HCT116 (cell line): ENCODE measurements around the gene ANO6.

ENCODE experiments used
- CEBPB ChIP-seq: IDR thresholded peaks from 2 replicates; pipeline ENCODE4 v1.6.1; 2012; ENCODE audit warnings: low read depth
- EGR1 ChIP-seq: IDR thresholded peaks from 2 replicates; pipeline ENCODE4 v1.6.1; 2012; ENCODE audit warnings: low read depth
- EZH2 ChIP-seq: fragments of 200-600 bp; sonication (generic); IDR thresholded peaks from 2 replicates; pipeline ENCODE4 v1.6.1; 2017; ENCODE audit warnings: antibody characterized with exemption, mixed run types
- EZH2phosphoT487 ChIP-seq: fragments of 200-600 bp; IDR thresholded peaks from 2 replicates; pipeline ENCODE4 v1.6.1; 2018; ENCODE audit warnings: antibody characterized with exemption, borderline replicate concordance
- POLR2A ChIP-seq: IDR thresholded peaks from 2 replicates; pipeline ENCODE4 v1.7.0; 2011; ENCODE audit warnings: borderline replicate concordance; ENCODE audit not compliant: insufficient read depth, insufficient read length; ENCODE audit errors: extremely low read depth
- POLR2AphosphoS5 ChIP-seq: IDR thresholded peaks from 2 replicates; pipeline ENCODE4 v1.6.1; 2011; ENCODE audit warnings: mild to moderate bottlenecking, low read depth, low read length, moderate library complexity
- RAD21 ChIP-seq: IDR thresholded peaks from 2 replicates; pipeline ENCODE4 v1.6.1; 2012; ENCODE audit warnings: low read depth, mild to moderate bottlenecking
- SIN3A ChIP-seq: IDR thresholded peaks from 2 replicates; pipeline ENCODE4 v1.6.1; 2012; ENCODE audit warnings: low read depth
- TCF7L2 ChIP-seq: IDR thresholded peaks from 2 replicates; pipeline ENCODE4 v1.7.0; 2011; ENCODE audit warnings: borderline replicate concordance, inconsistent platforms; ENCODE audit not compliant: insufficient read depth, insufficient read length; ENCODE audit errors: extremely low read depth
- YY1 ChIP-seq: IDR thresholded peaks from 2 replicates; pipeline ENCODE4 v1.6.1; 2011; ENCODE audit warnings: low read length, low read depth, moderate library complexity, mild to moderate bottlenecking; ENCODE audit not compliant: insufficient replicate concordance; ENCODE audit errors: extremely low read depth
- ZNF274 ChIP-seq: fragments of 200-500 bp; sonication (Bioruptor generic); IDR thresholded peaks from 2 replicates; pipeline ENCODE4 v1.6.1; 2014; ENCODE audit warnings: mild to moderate bottlenecking, low read depth, low read length, inconsistent platforms
- TF ChIP-seq, protein P1 (sequence below), 3 experiments: fragments of 200-600 bp in 1 of 3; sonication (generic) in 1 of 3; IDR thresholded peaks in 2 of 3; conservative IDR thresholded peaks in 1 of 3; 2 replicates each; pipeline ENCODE4 v1.5.1; 2012 to 2017; ENCODE audit warnings: low read depth in 2 of 3, low read length in 2 of 3, antibody characterized with exemption in 1 of 3, borderline replicate concordance in 1 of 3, control low read depth in 1 of 3, mild to moderate bottlenecking in 1 of 3, mixed read lengths in 1 of 3, mixed run types in 1 of 3, moderate library complexity in 1 of 3; ENCODE audit not compliant: insufficient read depth in 1 of 3
- TF ChIP-seq, protein P2 (sequence below): IDR thresholded peaks from 2 replicates; pipeline ENCODE4 v1.6.1; 2012

DNA sequence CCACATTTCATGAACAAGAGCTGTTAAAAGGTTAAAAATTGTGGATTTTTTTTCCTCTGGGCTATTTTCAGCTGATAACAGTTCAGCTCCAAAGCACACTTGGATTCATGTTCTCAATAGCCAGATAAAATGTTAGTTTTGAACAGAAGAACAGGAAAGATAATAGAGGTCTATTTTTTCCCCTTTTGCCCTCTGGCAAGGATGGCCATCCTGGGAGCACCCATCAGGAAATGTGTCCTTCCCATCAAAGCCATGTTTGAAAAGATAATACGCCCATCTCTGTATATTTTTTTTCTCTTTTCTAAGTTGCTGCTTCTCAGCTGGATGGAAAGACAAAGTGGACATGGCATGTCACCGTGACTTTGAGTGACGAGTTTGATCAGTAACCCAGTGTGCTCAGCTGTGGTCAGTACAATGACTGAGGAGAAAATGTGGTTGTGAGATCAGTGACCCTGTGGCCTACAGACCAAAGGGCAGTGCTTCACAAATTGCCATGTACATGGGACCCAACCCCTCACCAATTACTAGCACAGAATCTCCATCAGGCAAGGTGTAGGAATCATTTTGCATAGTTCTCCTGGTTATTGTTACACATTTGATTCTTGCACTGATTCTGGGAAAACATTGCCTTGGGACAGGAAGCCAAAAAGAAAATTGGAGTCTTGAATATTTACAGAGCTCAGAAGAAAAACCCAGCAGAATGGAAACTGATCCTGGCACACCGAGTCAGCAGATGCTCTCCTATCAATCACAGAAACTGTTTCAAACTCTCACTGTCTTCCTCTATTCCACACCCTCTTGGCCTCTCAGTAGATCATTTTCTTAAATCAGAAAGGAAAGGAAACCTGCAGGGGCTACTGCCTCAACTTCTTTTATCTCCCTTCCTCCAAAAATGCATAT is 64.3 kb downstream of the ANO6 start:
- TF ChIP-seq CEBPB (no peak), EZH2 (no peak), ZNF274 (no peak), SIN3A (no peak), POLR2AphosphoS5 (no peak), POLR2A (no peak), EZH2phosphoT487 (no peak), YY1 (no peak), RAD21 (no peak), TCF7L2 (no peak), EGR1 (no peak)
- TF ChIP-seq, protein P1, sequence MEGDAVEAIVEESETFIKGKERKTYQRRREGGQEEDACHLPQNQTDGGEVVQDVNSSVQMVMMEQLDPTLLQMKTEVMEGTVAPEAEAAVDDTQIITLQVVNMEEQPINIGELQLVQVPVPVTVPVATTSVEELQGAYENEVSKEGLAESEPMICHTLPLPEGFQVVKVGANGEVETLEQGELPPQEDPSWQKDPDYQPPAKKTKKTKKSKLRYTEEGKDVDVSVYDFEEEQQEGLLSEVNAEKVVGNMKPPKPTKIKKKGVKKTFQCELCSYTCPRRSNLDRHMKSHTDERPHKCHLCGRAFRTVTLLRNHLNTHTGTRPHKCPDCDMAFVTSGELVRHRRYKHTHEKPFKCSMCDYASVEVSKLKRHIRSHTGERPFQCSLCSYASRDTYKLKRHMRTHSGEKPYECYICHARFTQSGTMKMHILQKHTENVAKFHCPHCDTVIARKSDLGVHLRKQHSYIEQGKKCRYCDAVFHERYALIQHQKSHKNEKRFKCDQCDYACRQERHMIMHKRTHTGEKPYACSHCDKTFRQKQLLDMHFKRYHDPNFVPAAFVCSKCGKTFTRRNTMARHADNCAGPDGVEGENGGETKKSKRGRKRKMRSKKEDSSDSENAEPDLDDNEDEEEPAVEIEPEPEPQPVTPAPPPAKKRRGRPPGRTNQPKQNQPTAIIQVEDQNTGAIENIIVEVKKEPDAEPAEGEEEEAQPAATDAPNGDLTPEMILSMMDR (IDR thresholded peaks at IDR 0.05 in 2 of 3, conservative IDR thresholded peaks at IDR 0.05 in 1 of 3; ENCODE audit: borderline replicate concordance in 1 of 3, insufficient read depth in 1 of 3, low read depth in 2 of 3, low read length in 2 of 3) = no peak
- TF ChIP-seq, protein P2, sequence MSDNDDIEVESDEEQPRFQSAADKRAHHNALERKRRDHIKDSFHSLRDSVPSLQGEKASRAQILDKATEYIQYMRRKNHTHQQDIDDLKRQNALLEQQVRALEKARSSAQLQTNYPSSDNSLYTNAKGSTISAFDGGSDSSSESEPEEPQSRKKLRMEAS = no peak
